Omental fat pad (tissue), 4 donors: ENCODE results near the gene P4HA2. TPM values are rescaled to one million over a fixed set of nuclear protein-coding genes. Genes with fewer than 3 reads are reported as not detected.

Experiments
- ATAC-seq: fragments of 150-250 bp; one replicate; pipeline ENCODE4 v1.9.1; 2016; ENCODE audit warnings: mild to moderate bottlenecking, moderate library complexity; ENCODE audit not compliant: low FRiP score
- DNase-seq: peaks from one replicate; pipeline ENCODE4 v3.0.0-alpha.2; 2019; ENCODE audit warnings: low spot score
- CTCF ChIP-seq, 3 donors: fragments of 450-650 bp; IDR thresholded peaks; one replicate each; pipeline ENCODE4 v1.5.1; 2016 to 2017; ENCODE audit warnings: antibody characterized with exemption in 3 of 3, mild to moderate bottlenecking in 3 of 3, moderate library complexity in 2 of 3
- total RNA-seq, 4 donors: library from RNA; depleted of rRNA; stranded (reverse); fragments of >200 nt; gene quantifications; one replicate each; pipeline ENCODE4 v1.1.0, GENCODE V29; 2016

The P4HA2 gene
- total RNA-seq, 4 donors from 2014 or later, result 15.8 to 37.7 (median 25.6) TPM

- no peak for DNase-seq
- TF ChIP-seq CTCF (IDR thresholded peaks at IDR 0.05), result no peak
- no peak for ATAC-seq
Observed at GRCh38 chr5:132235340-132235739, 7.7 kb upstream of the P4HA2 start.

DNA sequence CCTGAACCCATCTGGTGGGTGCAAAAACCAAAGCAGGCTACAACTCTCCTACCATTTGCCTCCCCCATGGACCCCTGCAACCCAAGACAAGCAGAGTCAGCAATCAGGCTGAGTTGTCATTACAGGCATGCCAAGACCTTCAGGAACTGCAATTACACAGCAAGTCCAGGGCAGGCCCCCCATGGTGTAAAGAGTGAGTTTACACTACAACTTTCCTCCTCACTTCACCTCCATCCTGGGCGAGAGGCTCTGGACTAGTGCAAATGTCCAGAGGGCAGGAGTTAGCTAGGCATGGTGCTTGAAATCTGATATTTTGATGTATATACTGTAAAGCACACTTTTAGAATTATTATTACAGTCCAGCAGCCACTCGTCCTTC, 7.0 kb upstream of the P4HA2 start:
- ATAC-seq, result no peak
- no peak for TF ChIP-seq CTCF (IDR thresholded peaks at IDR 0.05)
- no peak for DNase-seq

DNA sequence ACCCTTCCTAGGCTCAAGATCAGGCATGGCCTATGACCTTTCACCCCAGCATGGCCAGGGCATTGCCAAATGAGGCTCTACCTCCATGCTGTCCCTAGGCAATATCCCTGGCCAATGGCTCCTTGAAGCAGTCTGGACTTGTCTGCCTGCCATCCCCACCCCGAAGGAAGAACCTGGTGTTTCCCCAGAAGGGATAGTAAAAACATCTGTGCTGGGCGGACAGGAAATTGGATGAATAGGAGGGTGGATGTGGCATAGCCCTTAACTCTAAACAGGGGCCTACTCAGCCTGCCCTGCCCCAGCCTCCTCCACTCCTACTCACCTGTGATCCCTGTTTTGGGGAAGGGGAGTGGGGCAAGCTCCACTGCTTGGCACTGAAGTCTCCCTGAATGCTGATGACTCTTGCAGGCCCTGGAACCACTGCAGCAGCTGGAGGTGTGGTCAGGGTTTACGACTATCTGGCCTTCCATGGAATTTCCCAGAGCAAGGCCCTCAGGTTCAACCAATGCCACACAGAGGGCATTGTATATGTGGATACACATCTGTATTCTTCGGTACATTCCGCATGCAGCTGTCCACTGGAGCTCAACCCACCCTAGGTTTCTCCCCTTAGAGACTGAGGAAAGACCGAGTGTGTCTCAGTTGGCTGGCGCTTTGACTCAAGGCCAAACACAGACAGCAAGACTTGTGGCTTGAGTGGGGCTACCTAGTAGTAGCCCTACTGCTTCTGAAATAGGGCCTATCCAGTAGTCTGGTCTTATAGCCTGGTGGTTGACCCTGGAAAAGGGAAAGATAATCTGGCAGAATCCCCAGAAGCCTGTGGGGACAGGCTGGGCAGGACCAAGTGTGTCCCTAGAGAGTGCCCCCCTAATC, 6.4 kb upstream of the P4HA2 start:
- ATAC-seq, result no peak

DNA sequence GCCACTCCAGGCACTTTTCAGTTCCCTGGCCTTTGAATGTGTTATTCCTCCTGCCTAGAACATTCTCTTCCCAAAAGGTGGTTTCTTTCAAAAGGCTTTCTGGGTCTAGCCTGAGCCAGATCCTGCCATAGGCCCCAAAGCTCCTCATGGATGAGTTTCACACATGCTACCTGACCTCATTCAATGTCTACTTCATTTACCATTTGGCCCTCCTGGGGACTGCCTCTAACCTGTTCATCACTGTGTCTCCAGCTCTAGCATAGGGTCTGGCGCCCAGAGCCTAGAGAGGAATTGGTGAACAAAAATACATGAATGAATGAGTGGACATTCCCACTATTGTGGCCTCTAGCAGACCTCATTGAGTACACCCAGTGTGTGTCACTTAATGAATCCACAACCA, 5.4 kb upstream of the P4HA2 start:
- TF ChIP-seq CTCF (IDR thresholded peaks at IDR 0.05), result no peak
- DNase-seq (no peak), ATAC-seq (no peak)

More for the DNA sequence above, 6.4 kb upstream of the P4HA2 start:
- no peak for DNase-seq
- no peak for TF ChIP-seq CTCF (IDR thresholded peaks at IDR 0.05)

- DNase-seq (no peak), ATAC-seq (no peak)
- TF ChIP-seq CTCF (IDR thresholded peaks at IDR 0.05), result no peak
Observed at GRCh38 chr5:132232465-132232864, 4.8 kb upstream of the P4HA2 start.

DNA sequence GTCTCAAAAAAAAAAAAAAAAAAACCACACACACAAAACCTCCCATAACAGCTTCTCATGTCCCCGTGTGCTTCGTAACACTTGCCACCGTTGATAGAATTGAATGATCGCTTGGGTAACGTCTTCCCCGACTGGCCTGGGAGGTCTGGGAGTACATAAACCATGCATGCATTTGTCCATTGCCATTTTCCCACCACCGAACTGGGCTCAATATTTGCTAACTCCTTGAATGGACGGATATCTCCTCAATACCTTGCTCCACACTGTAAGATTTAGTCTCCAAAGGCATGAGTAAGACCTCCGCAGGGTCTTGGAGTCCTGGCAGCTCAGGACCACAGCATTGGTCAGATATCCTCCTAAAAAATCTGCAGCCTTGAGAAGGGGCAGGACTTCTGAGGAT, 3.2 kb upstream of the P4HA2 start:
- TF ChIP-seq CTCF (IDR thresholded peaks at IDR 0.05), result no peak
- ATAC-seq, result no peak
- no peak for DNase-seq

DNA sequence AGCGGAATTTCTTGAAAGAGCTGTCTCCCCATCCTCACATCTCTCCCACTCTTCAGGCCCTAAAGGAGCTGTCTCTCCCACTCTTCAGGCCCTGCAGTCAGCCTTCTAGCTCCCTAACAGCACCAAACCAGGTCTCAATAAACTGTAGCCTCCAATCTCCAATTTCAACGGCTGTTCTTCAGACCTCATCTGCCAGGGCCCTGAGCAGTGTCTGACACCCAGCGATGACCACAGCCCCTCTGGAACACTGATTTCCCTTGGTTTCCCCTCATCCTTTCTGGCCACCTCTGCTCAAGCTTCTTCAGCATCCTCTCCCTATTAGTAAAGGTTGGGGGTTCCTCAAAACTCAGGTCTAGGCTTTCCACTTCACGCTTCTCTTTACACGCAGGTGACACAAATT, 1.6 kb upstream of the P4HA2 start:
- TF ChIP-seq CTCF (IDR thresholded peaks at IDR 0.05), result no peak
- ATAC-seq, result no peak
- no peak for DNase-seq
